ENCODE results near the gene SNAP23.

DNA sequence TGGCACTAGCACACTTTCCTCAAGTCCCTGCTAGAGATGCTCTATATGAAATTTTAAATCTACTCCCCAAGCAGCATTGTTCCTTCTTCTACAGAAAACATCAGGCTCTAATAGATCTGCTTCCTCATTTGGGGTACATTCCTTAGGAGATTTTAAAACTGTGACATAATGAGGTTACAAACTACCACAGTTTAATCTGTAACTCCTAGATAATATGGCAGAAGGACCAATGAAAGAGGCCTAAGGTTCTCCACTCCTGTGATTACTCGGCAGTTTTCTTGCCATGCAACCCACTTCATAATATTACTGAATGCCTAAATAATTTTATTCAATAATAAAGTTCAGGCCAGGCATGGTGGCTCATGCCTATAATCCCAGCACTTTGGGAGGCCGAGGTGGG is 20.6 kb upstream of the SNAP23 start:
- TF ChIP-seq YY1 (IDR thresholded peaks at IDR 0.05; ENCODE audit: insufficient read depth, insufficient read length) (no peak), SUZ12 (IDR thresholded peaks at IDR 0.05; ENCODE audit: extremely low read depth, insufficient read depth, insufficient read length) (no peak), ZNF274 (IDR thresholded peaks at IDR 0.05; ENCODE audit: low read depth, low read length) (no peak)

Measured in NT2/D1 (cell line).